ENCODE measurements around the gene SUFU.
A peak's percentile ranks its signal among the peaks of the same experiment; 100 is the strongest.

SUFU gene

GRCh38 chr10:102461187-102462054 lies 42.4 kb upstream of the SUFU start:
- DNase-seq (ENCODE audit: low read depth) = peak; percentile 94
- peak overlapping the region; percentile 74 for H3K4me3 ChIP-seq (ENCODE audit: low read depth, low read length)
- no peak for TF ChIP-seq CTCF (IDR thresholded peaks at IDR 0.05; ENCODE audit: insufficient read depth, low read depth, low read length, missing control alignments)

GRCh38 chr10:102462512-102463054 lies 41.2 kb upstream of the SUFU start:
- H3K4me3 ChIP-seq (ENCODE audit: low read depth, low read length) = 0 out of 2 replicates have a peak overlapping the region, but pooled peaks have one; percentile 6
- no peak for DNase-seq (ENCODE audit: low read depth)
- no peak for TF ChIP-seq CTCF (IDR thresholded peaks at IDR 0.05; ENCODE audit: insufficient read depth, low read depth, low read length, missing control alignments)

- no peak for DNase-seq (ENCODE audit: low read depth)
- H3K4me3 ChIP-seq (ENCODE audit: low read depth, low read length) = no peak overlapping the region
- no peak for TF ChIP-seq CTCF (IDR thresholded peaks at IDR 0.05; ENCODE audit: insufficient read depth, low read depth, low read length, missing control alignments)
Measured at GRCh38 chr10:102463983-102464382, 39.8 kb upstream of the SUFU start.

- no peak for DNase-seq (ENCODE audit: low read depth)
- TF ChIP-seq CTCF (IDR thresholded peaks at IDR 0.05; ENCODE audit: insufficient read depth, low read depth, low read length, missing control alignments) = no peak
- no peak overlapping the region for H3K4me3 ChIP-seq (ENCODE audit: low read depth, low read length)
Measured at GRCh38 chr10:102465466-102465865, 38.3 kb upstream of the SUFU start.

- no peak for DNase-seq (ENCODE audit: low read depth)
- TF ChIP-seq CTCF (IDR thresholded peaks at IDR 0.05; ENCODE audit: insufficient read depth, low read depth, low read length, missing control alignments) = no peak
- no peak overlapping the region for H3K4me3 ChIP-seq (ENCODE audit: low read depth, low read length)
Measured at GRCh38 chr10:102467318-102467717, 36.5 kb upstream of the SUFU start.

- DNase-seq (ENCODE audit: low read depth) = no peak
- TF ChIP-seq CTCF (IDR thresholded peaks at IDR 0.05; ENCODE audit: insufficient read depth, low read depth, low read length, missing control alignments) = no peak
- no peak overlapping the region for H3K4me3 ChIP-seq (ENCODE audit: low read depth, low read length)
Measured at GRCh38 chr10:102467971-102468438, 35.8 kb upstream of the SUFU start.
